Measurements from ENCODE around the gene UGGT1. TPM values are rescaled to one million over a fixed set of nuclear protein-coding genes. Genes with fewer than 3 reads are reported as not detected.

Gene UGGT1
- polyA plus RNA-seq, 1 of the 3 experiments (the other 2 are of a cell fraction) = 20.0 TPM

DNA sequence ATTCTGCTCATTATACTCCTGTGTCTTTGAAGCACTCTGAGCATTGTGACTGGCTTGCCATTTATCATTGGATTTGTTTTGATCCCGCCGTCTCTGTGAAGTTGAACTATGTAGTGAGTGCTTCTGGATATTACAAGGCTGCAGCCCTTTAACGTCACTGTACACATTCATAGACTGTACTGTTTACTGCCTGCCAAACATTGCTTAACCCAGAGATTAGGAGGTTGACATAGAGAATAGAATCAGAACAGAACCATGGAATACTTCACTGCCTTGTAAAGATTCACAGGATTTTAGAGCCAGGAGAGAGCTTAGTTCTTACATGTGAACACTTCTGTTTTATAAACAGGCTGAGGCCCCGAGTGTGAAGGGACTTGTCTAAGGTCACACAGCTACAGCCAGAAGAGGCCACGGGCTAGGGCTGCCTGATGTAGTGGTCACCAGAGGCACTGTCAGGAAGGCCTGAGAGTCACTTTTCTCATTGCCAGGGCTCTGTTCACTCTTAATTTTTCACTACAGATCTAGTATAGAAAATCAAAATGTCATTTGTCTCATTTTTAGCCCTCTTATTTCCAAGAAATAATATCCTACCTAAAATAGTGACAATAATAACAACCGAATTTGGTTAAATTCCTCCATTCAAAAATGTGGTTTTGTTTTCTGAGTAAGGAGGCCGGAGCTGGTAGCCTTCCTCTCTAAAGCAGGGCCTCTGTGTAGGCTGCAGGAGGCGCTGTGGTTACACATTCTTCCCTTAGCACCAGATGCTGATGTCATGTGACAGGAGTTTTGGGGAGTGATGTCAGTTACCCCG is 87.9 kb downstream of the UGGT1 start:
- Histone ChIP-seq H4K20me1 (ENCODE audit: insufficient read depth) (no peaks in the 10 kb centered on the region), H3K4me3 (ENCODE audit: low read depth in 2 of 2, low read length in 1 of 2) (no peak overlapping the region; a peak in 1 of 4 replicates), H3K9ac (no peak overlapping the region), H3K9me2 (no peaks in the 10 kb centered on the region), H3K27me3 (ENCODE audit: insufficient read depth) (no peaks in the 10 kb centered on the region), H3K4me2 (no peak overlapping the region), H3K36me3 (replicated peaks in 1 of 2; ENCODE audit: control insufficient read depth in 1 of 2, insufficient read depth in 2 of 2, low read length in 1 of 2) (peaks cover 70 to 81% of the 10 kb centered on the region in 2 experiments), H3K27ac (ENCODE audit: low read depth in 2 of 2, low read length in 1 of 2) (no peak overlapping the region; a peak in 1 of 4 replicates), H3K79me2 (ENCODE audit: insufficient read depth) (no peaks in the 10 kb centered on the region), H3K4me1 (ENCODE audit: control insufficient read depth in 1 of 2, insufficient read depth in 2 of 2, low read depth in 1 of 2, low read length in 1 of 2) (peaks cover 0 to 3% of the 10 kb centered on the region in 2 experiments; a peak in 1 of 4 replicates), H3F3A (replicated peaks; ENCODE audit: insufficient read depth) (no peaks in the 10 kb centered on the region), H2AFZ (ENCODE audit: low read depth) (no peak overlapping the region), H3K9me3 (no peaks in the 10 kb centered on the region)
- CTCF ChIA-PET = interaction anchor here (0.6 to 1.8 kb wide), 12 partner anchors 9 to 79 kb away, joined by 3 to 17 read pairs (median 4); no protein-coding TSS in a partner anchor
- WGBS (ENCODE audit: low lambda C conversion rate) = 77% methylated on average over 9 of the region's 9 CpGs
- POLR2A ChIA-PET = no interaction called here
- peak; percentile 59 for DNase-seq
- TF ChIP-seq, protein P1, sequence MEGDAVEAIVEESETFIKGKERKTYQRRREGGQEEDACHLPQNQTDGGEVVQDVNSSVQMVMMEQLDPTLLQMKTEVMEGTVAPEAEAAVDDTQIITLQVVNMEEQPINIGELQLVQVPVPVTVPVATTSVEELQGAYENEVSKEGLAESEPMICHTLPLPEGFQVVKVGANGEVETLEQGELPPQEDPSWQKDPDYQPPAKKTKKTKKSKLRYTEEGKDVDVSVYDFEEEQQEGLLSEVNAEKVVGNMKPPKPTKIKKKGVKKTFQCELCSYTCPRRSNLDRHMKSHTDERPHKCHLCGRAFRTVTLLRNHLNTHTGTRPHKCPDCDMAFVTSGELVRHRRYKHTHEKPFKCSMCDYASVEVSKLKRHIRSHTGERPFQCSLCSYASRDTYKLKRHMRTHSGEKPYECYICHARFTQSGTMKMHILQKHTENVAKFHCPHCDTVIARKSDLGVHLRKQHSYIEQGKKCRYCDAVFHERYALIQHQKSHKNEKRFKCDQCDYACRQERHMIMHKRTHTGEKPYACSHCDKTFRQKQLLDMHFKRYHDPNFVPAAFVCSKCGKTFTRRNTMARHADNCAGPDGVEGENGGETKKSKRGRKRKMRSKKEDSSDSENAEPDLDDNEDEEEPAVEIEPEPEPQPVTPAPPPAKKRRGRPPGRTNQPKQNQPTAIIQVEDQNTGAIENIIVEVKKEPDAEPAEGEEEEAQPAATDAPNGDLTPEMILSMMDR (IDR thresholded peaks at IDR 0.05) = peak; percentile 85
- TF ChIP-seq ELF1 (IDR thresholded peaks at IDR 0.05) = no peak
- TF ChIP-seq RAD21 (IDR thresholded peaks at IDR 0.05; ENCODE audit: low read length) = peak; percentile 76
- TF ChIP-seq FOSL2 (IDR thresholded peaks at IDR 0.05; ENCODE audit: borderline replicate concordance, low read depth) = no peak
- peak; percentile 54 for TF ChIP-seq SMC3 (IDR thresholded peaks at IDR 0.05; ENCODE audit: low read depth, low read length)
- no peak for TF ChIP-seq FOXM1 (IDR thresholded peaks at IDR 0.05; ENCODE audit: low read depth)
- TF ChIP-seq USF1 (IDR thresholded peaks at IDR 0.05; ENCODE audit: borderline replicate concordance, low read depth) = peak; percentile 78; the same call in 1 of the 2 replicates
- no peak for TF ChIP-seq TEAD4 (IDR thresholded peaks at IDR 0.05; ENCODE audit: borderline replicate concordance, insufficient read depth)

- ChIA-PET POLR2A (no interaction called here), CTCF (interaction anchor here (0.7 to 1.8 kb wide), 11 partner anchors 9 to 116 kb away, joined by 3 to 17 read pairs (median 4); no protein-coding TSS in a partner anchor)
- no peaks in the 10 kb centered on the region for H3F3A ChIP-seq (replicated peaks; ENCODE audit: insufficient read depth)
- H3K79me2 ChIP-seq (ENCODE audit: insufficient read depth) = no peaks in the 10 kb centered on the region
- H3K27ac ChIP-seq (ENCODE audit: low read depth in 2 of 2, low read length in 1 of 2) = no peak overlapping the region
- H3K9me2 ChIP-seq = no peaks in the 10 kb centered on the region
- TF ChIP-seq JUND (IDR thresholded peaks at IDR 0.05) (no peak), ELF1 (IDR thresholded peaks at IDR 0.05) (no peak), RXRA (IDR thresholded peaks at IDR 0.05; ENCODE audit: borderline replicate concordance, low read depth) (no peak), RFX5 (IDR thresholded peaks at IDR 0.05; ENCODE audit: low read length) (no peak), FOSL2 (IDR thresholded peaks at IDR 0.05; ENCODE audit: borderline replicate concordance, low read depth) (no peak), SMC3 (IDR thresholded peaks at IDR 0.05; ENCODE audit: low read depth, low read length) (no peak), YY1 (IDR thresholded peaks at IDR 0.05; ENCODE audit: low read depth) (no peak), TCF12 (IDR thresholded peaks at IDR 0.05) (no peak), GATA2 (CRISPR knock-in tag; IDR thresholded peaks at IDR 0.05) (no peak), GABPA (IDR thresholded peaks at IDR 0.05; ENCODE audit: low read depth) (no peak)
- TF ChIP-seq, protein P2, sequence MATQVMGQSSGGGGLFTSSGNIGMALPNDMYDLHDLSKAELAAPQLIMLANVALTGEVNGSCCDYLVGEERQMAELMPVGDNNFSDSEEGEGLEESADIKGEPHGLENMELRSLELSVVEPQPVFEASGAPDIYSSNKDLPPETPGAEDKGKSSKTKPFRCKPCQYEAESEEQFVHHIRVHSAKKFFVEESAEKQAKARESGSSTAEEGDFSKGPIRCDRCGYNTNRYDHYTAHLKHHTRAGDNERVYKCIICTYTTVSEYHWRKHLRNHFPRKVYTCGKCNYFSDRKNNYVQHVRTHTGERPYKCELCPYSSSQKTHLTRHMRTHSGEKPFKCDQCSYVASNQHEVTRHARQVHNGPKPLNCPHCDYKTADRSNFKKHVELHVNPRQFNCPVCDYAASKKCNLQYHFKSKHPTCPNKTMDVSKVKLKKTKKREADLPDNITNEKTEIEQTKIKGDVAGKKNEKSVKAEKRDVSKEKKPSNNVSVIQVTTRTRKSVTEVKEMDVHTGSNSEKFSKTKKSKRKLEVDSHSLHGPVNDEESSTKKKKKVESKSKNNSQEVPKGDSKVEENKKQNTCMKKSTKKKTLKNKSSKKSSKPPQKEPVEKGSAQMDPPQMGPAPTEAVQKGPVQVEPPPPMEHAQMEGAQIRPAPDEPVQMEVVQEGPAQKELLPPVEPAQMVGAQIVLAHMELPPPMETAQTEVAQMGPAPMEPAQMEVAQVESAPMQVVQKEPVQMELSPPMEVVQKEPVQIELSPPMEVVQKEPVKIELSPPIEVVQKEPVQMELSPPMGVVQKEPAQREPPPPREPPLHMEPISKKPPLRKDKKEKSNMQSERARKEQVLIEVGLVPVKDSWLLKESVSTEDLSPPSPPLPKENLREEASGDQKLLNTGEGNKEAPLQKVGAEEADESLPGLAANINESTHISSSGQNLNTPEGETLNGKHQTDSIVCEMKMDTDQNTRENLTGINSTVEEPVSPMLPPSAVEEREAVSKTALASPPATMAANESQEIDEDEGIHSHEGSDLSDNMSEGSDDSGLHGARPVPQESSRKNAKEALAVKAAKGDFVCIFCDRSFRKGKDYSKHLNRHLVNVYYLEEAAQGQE (IDR thresholded peaks at IDR 0.05; ENCODE audit: low read depth, low read length) = no peak
- TF ChIP-seq, protein P3, sequence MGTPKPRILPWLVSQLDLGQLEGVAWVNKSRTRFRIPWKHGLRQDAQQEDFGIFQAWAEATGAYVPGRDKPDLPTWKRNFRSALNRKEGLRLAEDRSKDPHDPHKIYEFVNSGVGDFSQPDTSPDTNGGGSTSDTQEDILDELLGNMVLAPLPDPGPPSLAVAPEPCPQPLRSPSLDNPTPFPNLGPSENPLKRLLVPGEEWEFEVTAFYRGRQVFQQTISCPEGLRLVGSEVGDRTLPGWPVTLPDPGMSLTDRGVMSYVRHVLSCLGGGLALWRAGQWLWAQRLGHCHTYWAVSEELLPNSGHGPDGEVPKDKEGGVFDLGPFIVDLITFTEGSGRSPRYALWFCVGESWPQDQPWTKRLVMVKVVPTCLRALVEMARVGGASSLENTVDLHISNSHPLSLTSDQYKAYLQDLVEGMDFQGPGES (IDR thresholded peaks at IDR 0.05; ENCODE audit: low read depth, low read length) = no peak
- no peak overlapping the region; a peak in 1 of 4 replicates for H3K4me3 ChIP-seq (ENCODE audit: low read depth in 2 of 2, low read length in 1 of 2)
- DNase-seq = no peak
- no peak overlapping the region for H2AFZ ChIP-seq (ENCODE audit: low read depth)
- no peak overlapping the region for H3K9ac ChIP-seq
- H3K4me1 ChIP-seq (ENCODE audit: control insufficient read depth in 1 of 2, insufficient read depth in 2 of 2, low read depth in 1 of 2, low read length in 1 of 2) = peaks cover 0 to 3% of the 10 kb centered on the region in 2 experiments; a peak in 1 of 4 replicates
- H4K20me1 ChIP-seq (ENCODE audit: insufficient read depth) = no peaks in the 10 kb centered on the region
- no peaks in the 10 kb centered on the region for H3K27me3 ChIP-seq (ENCODE audit: insufficient read depth)
- peaks cover 64 to 85% of the 10 kb centered on the region in 2 experiments for H3K36me3 ChIP-seq (replicated peaks in 1 of 2; ENCODE audit: control insufficient read depth in 1 of 2, insufficient read depth in 2 of 2, low read length in 1 of 2)
- WGBS (ENCODE audit: low lambda C conversion rate) = 85% methylated on average over 4 of the region's 4 CpGs
- no peaks in the 10 kb centered on the region for H3K9me3 ChIP-seq
- H3K4me2 ChIP-seq = no peak overlapping the region
Measured at GRCh38 chr2:128179461-128179755, 88.4 kb downstream of the UGGT1 start.
